ENCODE data around the gene UTP14C.
"Not testable (repeated sequence)": the region's sequence is repeated elsewhere in the genome, so short reads cannot be mapped to it uniquely, and the experiment has no call there.

The UTP14C gene

GRCh38 chr13:52025475-52026245 lies 1.2 kb downstream of the UTP14C start:
- no peak for DNase-seq (ENCODE audit: low spot score)
- no peak for TF ChIP-seq CTCF (IDR thresholded peaks at IDR 0.05; ENCODE audit: borderline replicate concordance, control extremely low read depth, extremely low read depth, insufficient read depth, missing control alignments)
- in situ Hi-C loops (cut with MboI; ENCODE audit: low sequenced_read_pairs, unreplicated experiment), result no loop called here

- no peak for DNase-seq (ENCODE audit: low spot score)
- TF ChIP-seq CTCF (IDR thresholded peaks at IDR 0.05; ENCODE audit: borderline replicate concordance, control extremely low read depth, extremely low read depth, insufficient read depth, missing control alignments), result no peak
- in situ Hi-C loops (cut with MboI; ENCODE audit: low sequenced_read_pairs, unreplicated experiment), result no loop called here
These were observed 1.7 kb downstream of the UTP14C start for GRCh38 chr13:52026246-52026626.

- in situ Hi-C loops (cut with MboI; ENCODE audit: low sequenced_read_pairs, unreplicated experiment), result no loop called here
- no peak for DNase-seq (ENCODE audit: low spot score)
- TF ChIP-seq CTCF (IDR thresholded peaks at IDR 0.05; ENCODE audit: borderline replicate concordance, control extremely low read depth, extremely low read depth, insufficient read depth, missing control alignments), result no peak
These were observed 3.3 kb downstream of the UTP14C start for GRCh38 chr13:52027832-52028231.

GRCh38 chr13:52029569-52029968 lies 5.1 kb downstream of the UTP14C start:
- TF ChIP-seq CTCF (IDR thresholded peaks at IDR 0.05; ENCODE audit: borderline replicate concordance, control extremely low read depth, extremely low read depth, insufficient read depth, missing control alignments), result no peak
- no peak for DNase-seq (ENCODE audit: low spot score)
- in situ Hi-C loops (cut with MboI; ENCODE audit: low sequenced_read_pairs, unreplicated experiment), result no loop called here

- in situ Hi-C loops (cut with MboI; ENCODE audit: low sequenced_read_pairs, unreplicated experiment); DNase-seq (ENCODE audit: low spot score): not testable (repeated sequence)
These were observed 5.9 kb downstream of the UTP14C start for GRCh38 chr13:52030401-52030800.

GRCh38 chr13:52033039-52033438 lies 8.5 kb downstream of the UTP14C start:
- TF ChIP-seq CTCF (IDR thresholded peaks at IDR 0.05; ENCODE audit: borderline replicate concordance, control extremely low read depth, extremely low read depth, insufficient read depth, missing control alignments), result no peak
- in situ Hi-C loops (cut with MboI; ENCODE audit: low sequenced_read_pairs, unreplicated experiment), result no loop called here
- DNase-seq (ENCODE audit: low spot score), result no peak

- in situ Hi-C loops (cut with MboI; ENCODE audit: low sequenced_read_pairs, unreplicated experiment), result no loop called here
- no peak for TF ChIP-seq CTCF (IDR thresholded peaks at IDR 0.05; ENCODE audit: borderline replicate concordance, control extremely low read depth, extremely low read depth, insufficient read depth, missing control alignments)
- DNase-seq (ENCODE audit: low spot score), result no peak
These were observed 10.2 kb downstream of the UTP14C start for GRCh38 chr13:52034616-52035226.
